ENCODE data around the gene KRTAP9-7.
"Not testable (repeated sequence)": the region's sequence is repeated elsewhere in the genome, so short reads cannot be mapped to it uniquely, and the experiment has no call there.

KRTAP9-7 gene

GRCh38 chr17:41251261-41251660 is 24.2 kb upstream of the KRTAP9-7 start:
- Histone ChIP-seq H3K36me3 (ENCODE audit: control insufficient read depth in 2 of 2, insufficient read depth in 2 of 2, low read length in 2 of 2) (no peaks in the 10 kb centered on the region), H3K4me1 (ENCODE audit: control insufficient read depth, insufficient read depth, low read length) (no peaks in the 10 kb centered on the region), H3K9me3 (ENCODE audit: control insufficient read depth in 2 of 2, low read length in 2 of 2) (no peaks in the 10 kb centered on the region), H3K27me3 (ENCODE audit: control insufficient read depth in 1 of 2, insufficient read depth in 2 of 2, low read length in 2 of 2) (peaks cover 2 to 3% of the 10 kb centered on the region in 2 donors), H3K27ac (ENCODE audit: low read length) (no peak overlapping the region), H3K4me3 (ENCODE audit: low read length in 2 of 2) (no peak overlapping the region), H3K9ac (ENCODE audit: low read length in 2 of 2) (no peak overlapping the region)

GRCh38 chr17:41254861-41255260 is 20.6 kb upstream of the KRTAP9-7 start:
- Histone ChIP-seq H3K27ac (ENCODE audit: low read length) (no peak overlapping the region), H3K4me1 (ENCODE audit: control insufficient read depth, insufficient read depth, low read length) (no peaks in the 10 kb centered on the region), H3K36me3 (ENCODE audit: control insufficient read depth in 2 of 2, insufficient read depth in 2 of 2, low read length in 2 of 2) (no peaks in the 10 kb centered on the region), H3K9me3 (ENCODE audit: control insufficient read depth in 2 of 2, low read length in 2 of 2) (no peaks in the 10 kb centered on the region), H3K27me3 (ENCODE audit: control insufficient read depth in 1 of 2, insufficient read depth in 2 of 2, low read length in 2 of 2) (peaks cover 2 to 3% of the 10 kb centered on the region in 2 donors), H3K9ac (ENCODE audit: low read length in 2 of 2) (no peak overlapping the region), H3K4me3 (ENCODE audit: low read length in 2 of 2) (no peak overlapping the region)

GRCh38 chr17:41255381-41256290 is 19.9 kb upstream of the KRTAP9-7 start, which contains the start of gene KRTAP9-9:
Gene KRTAP9-9 (plus strand): TSS chr17:41255384.
- not testable (repeated sequence) for H3K4me3 ChIP-seq (ENCODE audit: low read length in 2 of 2); H3K9me3 ChIP-seq (ENCODE audit: control insufficient read depth in 2 of 2, low read length in 2 of 2); H3K36me3 ChIP-seq (ENCODE audit: control insufficient read depth in 2 of 2, insufficient read depth in 2 of 2, low read length in 2 of 2); H3K27me3 ChIP-seq (ENCODE audit: control insufficient read depth in 1 of 2, insufficient read depth in 2 of 2, low read length in 2 of 2); H3K27ac ChIP-seq (ENCODE audit: low read length); H3K4me1 ChIP-seq (ENCODE audit: control insufficient read depth, insufficient read depth, low read length); H3K9ac ChIP-seq (ENCODE audit: low read length in 2 of 2)

- Histone ChIP-seq H3K4me3 (ENCODE audit: low read length in 2 of 2) (no peak overlapping the region), H3K9ac (ENCODE audit: low read length in 2 of 2) (no peak overlapping the region), H3K4me1 (ENCODE audit: control insufficient read depth, insufficient read depth, low read length) (no peaks in the 10 kb centered on the region), H3K27ac (ENCODE audit: low read length) (no peak overlapping the region), H3K36me3 (ENCODE audit: control insufficient read depth in 2 of 2, insufficient read depth in 2 of 2, low read length in 2 of 2) (no peaks in the 10 kb centered on the region), H3K27me3 (ENCODE audit: control insufficient read depth in 1 of 2, insufficient read depth in 2 of 2, low read length in 2 of 2) (peaks cover 2 to 3% of the 10 kb centered on the region in 2 donors), H3K9me3 (ENCODE audit: control insufficient read depth in 2 of 2, low read length in 2 of 2) (no peaks in the 10 kb centered on the region)
Measured at GRCh38 chr17:41256291-41256685, 19.2 kb upstream of the KRTAP9-7 start.

- no peaks in the 10 kb centered on the region for H3K36me3 ChIP-seq (ENCODE audit: control insufficient read depth in 2 of 2, insufficient read depth in 2 of 2, low read length in 2 of 2)
- H3K4me1 ChIP-seq (ENCODE audit: control insufficient read depth, insufficient read depth, low read length): no peaks in the 10 kb centered on the region
- H3K9ac ChIP-seq (ENCODE audit: low read length in 2 of 2): no peak overlapping the region
- H3K9me3 ChIP-seq (ENCODE audit: control insufficient read depth in 2 of 2, low read length in 2 of 2): no peaks in the 10 kb centered on the region
- no peak overlapping the region for H3K4me3 ChIP-seq (ENCODE audit: low read length in 2 of 2)
- peaks cover 2 to 3% of the 10 kb centered on the region in 2 donors for H3K27me3 ChIP-seq (ENCODE audit: control insufficient read depth in 1 of 2, insufficient read depth in 2 of 2, low read length in 2 of 2)
- H3K27ac ChIP-seq (ENCODE audit: low read length): no peak overlapping the region
Measured at GRCh38 chr17:41258406-41258805, 17.1 kb upstream of the KRTAP9-7 start.

- Histone ChIP-seq H3K27ac (ENCODE audit: low read length) (no peak overlapping the region), H3K36me3 (ENCODE audit: control insufficient read depth in 2 of 2, insufficient read depth in 2 of 2, low read length in 2 of 2) (no peaks in the 10 kb centered on the region), H3K9me3 (ENCODE audit: control insufficient read depth in 2 of 2, low read length in 2 of 2) (no peaks in the 10 kb centered on the region), H3K4me1 (ENCODE audit: control insufficient read depth, insufficient read depth, low read length) (no peaks in the 10 kb centered on the region), H3K27me3 (ENCODE audit: control insufficient read depth in 1 of 2, insufficient read depth in 2 of 2, low read length in 2 of 2) (no peaks in the 10 kb centered on the region), H3K9ac (ENCODE audit: low read length in 2 of 2) (no peak overlapping the region), H3K4me3 (ENCODE audit: low read length in 2 of 2) (no peak overlapping the region)
Measured at GRCh38 chr17:41263212-41263611, 12.3 kb upstream of the KRTAP9-7 start.

GRCh38 chr17:41264599-41264998 is 10.9 kb upstream of the KRTAP9-7 start:
- H3K9ac ChIP-seq (ENCODE audit: low read length in 2 of 2): no peak overlapping the region
- H3K36me3 ChIP-seq (ENCODE audit: control insufficient read depth in 2 of 2, insufficient read depth in 2 of 2, low read length in 2 of 2): no peaks in the 10 kb centered on the region
- no peak overlapping the region for H3K27ac ChIP-seq (ENCODE audit: low read length)
- no peaks in the 10 kb centered on the region for H3K27me3 ChIP-seq (ENCODE audit: control insufficient read depth in 1 of 2, insufficient read depth in 2 of 2, low read length in 2 of 2)
- H3K9me3 ChIP-seq (ENCODE audit: control insufficient read depth in 2 of 2, low read length in 2 of 2): no peaks in the 10 kb centered on the region
- no peaks in the 10 kb centered on the region for H3K4me1 ChIP-seq (ENCODE audit: control insufficient read depth, insufficient read depth, low read length)
- H3K4me3 ChIP-seq (ENCODE audit: low read length in 2 of 2): no peak overlapping the region

GRCh38 chr17:41265078-41265477 is 10.4 kb upstream of the KRTAP9-7 start, which contains the start of gene KRTAP9-6:
Gene KRTAP9-6 (plus strand): TSS chr17:41265378. CDS start chr17:41265378, 0 bp downstream.
- no peaks in the 10 kb centered on the region for H3K36me3 ChIP-seq (ENCODE audit: control insufficient read depth in 2 of 2, insufficient read depth in 2 of 2, low read length in 2 of 2)

GRCh38 chr17:41267711-41268110 is 7.8 kb upstream of the KRTAP9-7 start:
- Histone ChIP-seq H3K4me1 (ENCODE audit: control insufficient read depth, insufficient read depth, low read length) (no peaks in the 10 kb centered on the region), H3K27ac (ENCODE audit: low read length) (no peak overlapping the region), H3K4me3 (ENCODE audit: low read length in 2 of 2) (no peak overlapping the region), H3K9ac (ENCODE audit: low read length in 2 of 2) (no peak overlapping the region), H3K36me3 (ENCODE audit: control insufficient read depth in 2 of 2, insufficient read depth in 2 of 2, low read length in 2 of 2) (no peaks in the 10 kb centered on the region), H3K27me3 (ENCODE audit: control insufficient read depth in 1 of 2, insufficient read depth in 2 of 2, low read length in 2 of 2) (no peaks in the 10 kb centered on the region), H3K9me3 (ENCODE audit: control insufficient read depth in 2 of 2, low read length in 2 of 2) (no peaks in the 10 kb centered on the region)

More at GRCh38 chr17:41265078-41265477, 10.4 kb upstream of the KRTAP9-7 start, which contains the start of gene KRTAP9-6:
- Histone ChIP-seq H3K9me3 (ENCODE audit: control insufficient read depth in 2 of 2, low read length in 2 of 2) (no peaks in the 10 kb centered on the region), H3K27me3 (ENCODE audit: control insufficient read depth in 1 of 2, insufficient read depth in 2 of 2, low read length in 2 of 2) (no peaks in the 10 kb centered on the region), H3K27ac (ENCODE audit: low read length) (no peak within 1 kb of the TSS), H3K4me3 (ENCODE audit: low read length in 2 of 2) (no peak within 1 kb of the TSS), H3K9ac (ENCODE audit: low read length in 2 of 2) (no peak within 1 kb of the TSS), H3K4me1 (ENCODE audit: control insufficient read depth, insufficient read depth, low read length) (no peaks in the 10 kb centered on the region)

GRCh38 chr17:41271323-41271722 is 4.2 kb upstream of the KRTAP9-7 start:
- not testable (repeated sequence) for H3K4me1 ChIP-seq (ENCODE audit: control insufficient read depth, insufficient read depth, low read length); H3K27me3 ChIP-seq (ENCODE audit: control insufficient read depth in 1 of 2, insufficient read depth in 2 of 2, low read length in 2 of 2); H3K9ac ChIP-seq (ENCODE audit: low read length in 2 of 2); H3K36me3 ChIP-seq (ENCODE audit: control insufficient read depth in 2 of 2, insufficient read depth in 2 of 2, low read length in 2 of 2); H3K4me3 ChIP-seq (ENCODE audit: low read length in 2 of 2); H3K27ac ChIP-seq (ENCODE audit: low read length); H3K9me3 ChIP-seq (ENCODE audit: control insufficient read depth in 2 of 2, low read length in 2 of 2)

GRCh38 chr17:41271858-41272257 is 3.6 kb upstream of the KRTAP9-7 start:
- Histone ChIP-seq H3K27ac (ENCODE audit: low read length) (no peak overlapping the region), H3K36me3 (ENCODE audit: control insufficient read depth in 2 of 2, insufficient read depth in 2 of 2, low read length in 2 of 2) (no peaks in the 10 kb centered on the region), H3K4me1 (ENCODE audit: control insufficient read depth, insufficient read depth, low read length) (no peaks in the 10 kb centered on the region), H3K9me3 (ENCODE audit: control insufficient read depth in 2 of 2, low read length in 2 of 2) (no peaks in the 10 kb centered on the region), H3K9ac (ENCODE audit: low read length in 2 of 2) (no peak overlapping the region), H3K4me3 (ENCODE audit: low read length in 2 of 2) (no peak overlapping the region), H3K27me3 (ENCODE audit: control insufficient read depth in 1 of 2, insufficient read depth in 2 of 2, low read length in 2 of 2) (no peaks in the 10 kb centered on the region)
